H7 (cell line): ENCODE results near the gene SIGLEC11. TPM values are rescaled to one million over a fixed set of nuclear protein-coding genes. Genes with fewer than 3 reads are reported as not detected.
"Not testable (repeated sequence)": the region's sequence is repeated elsewhere in the genome, so short reads cannot be mapped to it uniquely, and the experiment has no call there.

ENCODE experiments used
- DNase-seq: peaks from one replicate; pipeline ENCODE4 v3.0.0; 2012
- H3K27me3 ChIP-seq: 2 replicates; pipeline ENCODE4 v1.6.0; 2011; ENCODE audit warnings: mild to moderate bottlenecking, low read length; ENCODE audit not compliant: control insufficient read depth, insufficient read depth
- H3K36me3 ChIP-seq: replicated peaks from 2 replicates; pipeline ENCODE4 v1.5.1; 2011; ENCODE audit warnings: low read length; ENCODE audit not compliant: control insufficient read depth, insufficient read depth
- H3K4me3 ChIP-seq: 2 replicates; pipeline ENCODE4 v1.5.1; 2011; ENCODE audit warnings: low read depth, mild to moderate bottlenecking, control low read depth, low read length, moderate library complexity; ENCODE audit not compliant: insufficient read depth
- total RNA-seq: library from RNA; depleted of rRNA; stranded (reverse); fragments of >200 nt; shearing (Covaris generic); gene quantifications from 2 replicates; pipeline ENCODE4 v1.2.3, GENCODE V29; 2014

SIGLEC11 gene
- total RNA-seq, 1 experiment from 2014 or later, result not detected

DNA sequence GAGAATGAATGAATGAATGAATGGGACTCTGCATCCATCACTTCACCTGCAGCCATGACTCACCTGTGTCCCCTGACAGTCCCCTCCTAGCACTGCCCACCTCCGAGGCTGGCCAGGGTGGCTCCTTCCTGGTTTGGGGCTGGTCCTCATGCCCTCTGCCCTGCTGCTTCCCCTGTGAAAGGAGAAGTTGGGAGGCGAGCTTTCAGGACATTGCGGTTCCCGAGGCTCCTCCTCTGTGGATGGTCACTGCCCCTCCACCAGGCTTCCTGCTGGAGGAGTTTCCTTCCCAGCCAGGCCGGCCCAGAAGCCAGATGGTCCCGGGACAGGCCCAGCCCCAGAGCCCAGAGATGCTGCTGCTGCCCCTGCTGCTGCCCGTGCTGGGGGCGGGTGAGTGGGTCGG is 8.4 kb upstream of the SIGLEC11 start:
- not testable (repeated sequence) for DNase-seq, H3K36me3 ChIP-seq, H3K27me3 ChIP-seq, H3K4me3 ChIP-seq

DNA sequence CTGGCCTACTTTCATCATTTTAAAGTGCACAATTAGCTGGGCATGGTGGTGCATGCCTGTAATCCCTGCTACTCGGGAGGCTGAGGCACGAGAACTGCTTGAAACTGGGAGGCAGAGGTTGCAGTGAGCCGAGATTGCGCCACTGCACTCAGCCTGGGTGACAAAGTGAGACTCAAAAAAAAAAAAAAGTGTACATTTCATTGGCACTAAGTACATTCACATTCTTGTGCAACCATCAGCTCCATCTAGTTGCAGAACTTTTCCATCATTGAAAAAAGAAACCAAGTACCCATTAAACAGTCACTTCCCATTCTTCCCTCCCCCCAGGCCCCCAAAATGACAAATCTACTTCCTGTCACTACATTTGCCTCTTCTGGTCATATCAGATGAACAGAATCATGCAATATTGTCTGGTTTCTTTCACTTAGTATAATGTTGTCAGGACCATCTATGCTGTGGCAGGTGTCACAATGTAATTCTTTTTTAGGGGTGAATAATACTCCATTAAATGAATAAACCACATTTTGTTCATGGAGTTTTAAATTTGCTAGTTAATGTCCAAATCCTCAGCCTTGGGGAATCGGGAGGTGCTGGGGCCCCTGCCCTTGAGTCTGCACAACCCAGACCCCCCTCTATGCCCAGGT is 7.4 kb upstream of the SIGLEC11 start:
- Histone ChIP-seq H3K4me3 (no peak overlapping the region), H3K36me3 (no peaks in the 10 kb centered on the region), H3K27me3 (no peaks in the 10 kb centered on the region)
- DNase-seq, result no peak

GRCh38 chr19:49959892-49960291 is 1.1 kb downstream of the SIGLEC11 start:
- H3K36me3 ChIP-seq, DNase-seq, H3K4me3 ChIP-seq, H3K27me3 ChIP-seq: not testable (repeated sequence)

DNA sequence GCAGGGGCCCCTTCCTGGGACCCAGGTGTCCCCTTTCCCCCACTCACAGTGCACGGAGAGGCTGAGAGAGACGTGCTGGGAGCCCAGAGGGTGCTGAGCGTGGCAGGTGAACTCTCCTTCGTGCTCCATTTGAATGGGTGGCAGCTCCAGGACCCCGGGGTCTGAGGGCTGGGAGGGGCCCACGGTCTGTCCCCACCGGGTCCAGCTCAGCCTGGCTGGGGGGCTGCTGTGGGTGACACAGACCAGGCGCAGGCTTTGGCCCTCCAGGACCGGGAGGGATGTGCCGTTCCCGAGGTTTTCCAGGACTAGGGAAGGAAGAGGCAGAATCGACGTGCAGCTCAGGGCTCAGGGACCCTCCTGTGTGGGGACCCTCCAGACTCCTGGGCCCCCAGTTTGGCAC is 2.4 kb downstream of the SIGLEC11 start:
- H3K4me3 ChIP-seq, H3K36me3 ChIP-seq, H3K27me3 ChIP-seq: not testable (repeated sequence)
- peak; percentile 32 for DNase-seq

DNA sequence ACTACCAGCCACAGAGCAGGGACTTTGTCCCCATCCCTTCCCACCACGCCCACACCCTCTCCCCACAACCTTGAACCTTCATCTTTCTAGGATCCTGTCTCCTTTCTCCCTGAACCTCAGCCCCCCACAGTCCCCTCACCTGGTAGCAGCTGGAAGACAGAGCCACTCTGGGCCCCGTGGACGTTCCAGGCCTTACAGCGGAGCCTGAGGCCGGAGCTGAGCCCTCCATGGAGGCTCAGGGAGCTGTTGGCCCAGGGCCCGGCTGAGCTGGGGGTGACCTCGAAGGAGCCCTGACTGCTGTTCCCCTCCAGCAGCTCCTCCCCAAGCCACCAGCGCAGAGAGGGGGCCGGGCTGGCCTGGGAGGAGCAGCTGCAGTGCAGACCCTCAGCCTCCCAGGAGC is 2.8 kb downstream of the SIGLEC11 start:
- H3K27me3 ChIP-seq, H3K4me3 ChIP-seq, H3K36me3 ChIP-seq: not testable (repeated sequence)
- peak; percentile 58 for DNase-seq

DNA sequence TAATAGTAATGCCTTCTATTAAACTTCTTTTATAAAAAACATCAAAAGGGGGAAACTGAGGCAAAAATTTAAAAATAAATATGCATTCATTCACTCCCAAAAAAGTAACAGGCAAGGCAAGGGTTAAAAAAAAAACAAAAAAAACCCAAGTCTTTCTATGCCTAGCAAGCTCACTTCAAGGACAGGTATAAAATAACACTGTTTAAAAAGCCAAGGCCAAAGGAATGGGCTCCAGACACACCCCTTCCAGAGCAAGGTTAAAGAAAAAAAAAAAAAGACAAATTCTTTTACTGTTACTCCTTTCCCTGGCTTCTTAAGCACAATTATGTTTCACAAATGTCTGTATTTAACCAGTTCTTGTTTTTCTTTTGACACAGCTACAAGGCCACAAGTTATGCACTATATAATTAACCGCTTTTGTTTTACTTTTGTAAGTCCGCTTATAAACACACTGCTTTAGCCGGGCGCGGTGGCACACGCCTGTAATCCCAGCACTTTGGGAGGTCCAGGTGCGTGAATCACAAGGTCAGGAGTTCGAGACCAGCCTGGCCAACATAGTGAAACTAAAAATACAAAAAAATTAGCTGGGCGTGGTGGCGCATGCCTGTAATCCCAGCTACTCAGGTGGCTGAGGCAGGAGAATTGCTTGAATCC is 3.6 kb downstream of the SIGLEC11 start:
- no peak overlapping the region for H3K4me3 ChIP-seq
- no peak for DNase-seq
- H3K36me3 ChIP-seq, result no peaks in the 10 kb centered on the region
- no peaks in the 10 kb centered on the region for H3K27me3 ChIP-seq

- Histone ChIP-seq H3K27me3 (no peaks in the 10 kb centered on the region), H3K36me3 (no peaks in the 10 kb centered on the region), H3K4me3 (no peak overlapping the region)
- no peak for DNase-seq
Observed at GRCh38 chr19:49956115-49956495, 4.9 kb downstream of the SIGLEC11 start.

DNA sequence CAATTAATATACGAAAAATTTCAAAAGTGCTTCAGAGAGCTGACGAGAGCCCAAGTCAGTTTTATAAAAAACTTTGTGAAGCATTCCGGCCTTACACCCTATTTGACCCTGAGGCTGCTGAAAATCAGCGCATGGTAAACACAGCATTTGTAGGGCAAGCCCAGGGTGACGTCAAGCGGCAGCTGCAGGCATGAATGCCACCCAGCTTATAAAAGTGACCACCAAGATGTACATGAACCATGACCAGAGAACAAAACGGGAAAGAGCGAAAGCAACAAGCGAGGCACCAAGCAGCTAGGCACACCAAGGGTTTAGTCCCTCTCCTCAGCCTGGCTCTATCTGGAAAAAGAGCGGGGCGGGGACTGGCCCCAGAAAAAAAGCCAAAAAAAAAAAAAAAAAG is 6.0 kb downstream of the SIGLEC11 start:
- DNase-seq, result no peak
- H3K4me3 ChIP-seq, result no peak overlapping the region
- H3K27me3 ChIP-seq, result no peaks in the 10 kb centered on the region
- no peaks in the 10 kb centered on the region for H3K36me3 ChIP-seq

GRCh38 chr19:49954092-49954829 is 6.7 kb downstream of the SIGLEC11 start:
- no peaks in the 10 kb centered on the region for H3K36me3 ChIP-seq
- no peak overlapping the region for H3K4me3 ChIP-seq

DNA sequence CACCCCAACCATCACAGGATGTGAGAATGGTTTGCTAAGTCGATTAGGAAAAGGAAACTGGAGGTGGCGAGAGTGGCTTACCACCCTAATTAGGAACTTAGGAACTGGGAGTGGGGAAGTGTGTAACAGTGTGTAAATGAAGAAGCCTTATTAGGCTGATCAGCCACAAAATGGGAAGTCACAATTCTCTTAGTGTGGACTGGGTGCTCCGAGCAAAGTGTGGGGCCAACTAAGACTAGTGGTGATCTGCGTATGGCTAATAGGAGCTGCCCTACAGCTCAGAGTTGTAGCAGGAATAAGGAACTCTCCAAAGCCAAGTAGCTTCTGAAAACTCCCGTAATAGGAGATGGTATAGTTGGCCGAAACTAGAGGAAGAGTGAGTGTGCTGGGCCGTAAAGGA is 7.6 kb downstream of the SIGLEC11 start:
- Histone ChIP-seq H3K4me3 (no peak overlapping the region), H3K36me3 (no peaks in the 10 kb centered on the region), H3K27me3 (no peaks in the 10 kb centered on the region; the same call in 1 of the 2 replicates)
- no peak for DNase-seq

More at GRCh38 chr19:49954092-49954829, 6.7 kb downstream of the SIGLEC11 start:
- peak; percentile 58 for DNase-seq
- H3K27me3 ChIP-seq, result no peaks in the 10 kb centered on the region; the same call in 1 of the 2 replicates

GRCh38 chr19:49952906-49953305 is 8.1 kb downstream of the SIGLEC11 start:
- Histone ChIP-seq H3K4me3 (no peak overlapping the region), H3K36me3 (no peaks in the 10 kb centered on the region), H3K27me3 (no peaks in the 10 kb centered on the region; the same call in 1 of the 2 replicates)
- DNase-seq, result peak; percentile 25

DNA sequence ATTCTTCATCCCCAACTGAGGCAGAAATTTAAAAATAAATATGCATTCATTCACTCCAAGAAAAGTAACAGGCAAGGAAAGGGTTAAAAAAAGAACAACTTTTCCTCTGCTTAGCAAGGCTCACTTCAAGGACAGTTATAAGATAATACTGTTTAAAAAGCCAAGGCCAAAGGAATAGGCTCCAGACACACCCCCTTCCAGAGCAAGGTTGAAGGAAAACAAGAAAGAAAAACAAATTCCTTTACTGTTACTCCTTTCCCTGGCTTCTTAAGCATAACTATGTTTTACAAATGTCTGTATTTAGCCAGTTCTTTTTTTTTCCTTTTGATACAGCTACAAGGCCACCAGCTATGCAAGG is 8.5 kb downstream of the SIGLEC11 start:
- Histone ChIP-seq H3K27me3 (no peaks in the 10 kb centered on the region; the same call in 1 of the 2 replicates), H3K36me3 (no peaks in the 10 kb centered on the region), H3K4me3 (no peak overlapping the region)
- no peak for DNase-seq

DNA sequence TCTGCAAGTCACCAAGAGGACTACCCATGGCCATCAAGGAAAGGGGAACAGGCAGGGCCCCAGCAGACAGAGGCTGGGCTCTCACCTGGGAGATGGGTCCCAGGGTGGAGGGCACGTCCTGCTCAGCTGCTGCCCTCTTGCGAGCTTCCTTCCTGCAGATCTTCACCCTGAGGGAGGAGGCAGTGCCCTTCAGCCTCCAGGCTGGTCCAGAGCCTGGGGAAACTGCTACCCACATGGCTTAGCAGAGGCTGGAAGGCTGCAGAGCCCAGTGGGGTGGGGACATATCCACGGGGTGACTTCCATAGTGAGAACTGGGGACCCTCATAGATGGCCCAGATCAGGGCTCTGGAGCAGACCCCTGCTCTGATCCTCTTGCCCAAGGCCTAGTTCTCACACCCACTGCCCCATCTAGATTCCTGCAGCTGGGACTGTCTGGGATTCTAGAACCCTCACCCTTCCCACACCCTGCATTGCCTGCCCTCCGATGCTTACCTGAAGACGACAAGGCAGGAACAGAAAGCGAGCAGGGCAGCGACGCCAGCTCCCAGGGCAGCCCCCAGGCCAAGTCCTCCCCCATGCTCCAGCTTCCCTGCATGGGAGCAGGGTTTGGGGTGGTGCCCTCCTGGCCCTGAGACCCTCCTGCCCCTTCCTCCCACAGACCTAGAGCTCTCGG is 9.0 kb downstream of the SIGLEC11 start:
- Histone ChIP-seq H3K4me3 (no peak overlapping the region), H3K36me3 (no peaks in the 10 kb centered on the region), H3K27me3 (no peaks in the 10 kb centered on the region; the same call in 1 of the 2 replicates)
- DNase-seq, result no peak

GRCh38 chr19:49950956-49951526 is 9.9 kb downstream of the SIGLEC11 start:
- DNase-seq, result no peak
- Histone ChIP-seq H3K27me3 (no peaks in the 10 kb centered on the region; the same call in 1 of the 2 replicates), H3K36me3 (no peaks in the 10 kb centered on the region), H3K4me3 (no peak overlapping the region)
